Tibial artery (tissue), 4 donors: ENCODE measurements around the gene DST.

Experiments used
- DNase-seq, 2 donors: peaks; one replicate each; pipeline ENCODE4 v3.0.0-alpha.2; 2019
- H3K27ac ChIP-seq, 2 donors: fragments of 200-600 bp; sonication (generic) in 1 of 2; 1 replicate in 1 of 2; 2 replicates in 1 of 2; pipeline ENCODE4 v1.5.1; 2018 to 2019; ENCODE audit warnings: mild to moderate bottlenecking in 1 of 2
- H3K27me3 ChIP-seq, 2 donors: fragments of 200-600 bp; sonication (generic) in 1 of 2; one replicate each; pipeline versions ENCODE4 v1.5.1 to v1.6.0; 2016 to 2019
- H3K36me3 ChIP-seq, 3 donors: fragments of 200-600 bp; sonication (generic) in 2 of 3; one replicate each; pipeline ENCODE4 v1.5.1; 2016 to 2019; ENCODE audit warnings: mild to moderate bottlenecking in 2 of 3
- H3K4me1 ChIP-seq, 4 donors: fragments of 200-600 bp; sonication (generic) in 2 of 4; 1 replicate in 3 of 4; 2 replicates in 1 of 4; pipeline ENCODE4 v1.5.1; 2016 to 2019
- H3K4me3 ChIP-seq, 2 donors: fragments of 200-600 bp; sonication (generic) in 1 of 2; 1 replicate in 1 of 2; 2 replicates in 1 of 2; pipeline ENCODE4 v1.5.1; 2018 to 2019; ENCODE audit warnings: mild to moderate bottlenecking in 2 of 2
- H3K9me3 ChIP-seq, 3 donors: fragments of 200-600 bp; sonication (generic) in 1 of 3; one replicate each; pipeline ENCODE4 v1.5.1; 2016 to 2019
- CTCF ChIP-seq, 2 experiments: fragments of 200-600 bp in 1 of 2; fragments of 450-650 bp in 1 of 2; IDR thresholded peaks; one replicate each; pipeline ENCODE4 v1.5.1; 2017 to 2019; ENCODE audit warnings: antibody characterized with exemption in 2 of 2, mild to moderate bottlenecking in 1 of 2, moderate library complexity in 1 of 2
- intact Hi-C: fragments of 100-400 bp; cut with DNase I; formaldehyde crosslinking; loops from one replicate; pipeline ENCODE4 v1.15.0; 2023; ENCODE audit warnings: low total_unique reads

DST gene

GRCh38 chr6:56650191-56650590 is 7.5 kb upstream of the DST start:
- no peak for DNase-seq
- H3K36me3 ChIP-seq, result peaks cover 7 to 13% (median 10%) of the 10 kb centered on the region in 3 donors

DNA sequence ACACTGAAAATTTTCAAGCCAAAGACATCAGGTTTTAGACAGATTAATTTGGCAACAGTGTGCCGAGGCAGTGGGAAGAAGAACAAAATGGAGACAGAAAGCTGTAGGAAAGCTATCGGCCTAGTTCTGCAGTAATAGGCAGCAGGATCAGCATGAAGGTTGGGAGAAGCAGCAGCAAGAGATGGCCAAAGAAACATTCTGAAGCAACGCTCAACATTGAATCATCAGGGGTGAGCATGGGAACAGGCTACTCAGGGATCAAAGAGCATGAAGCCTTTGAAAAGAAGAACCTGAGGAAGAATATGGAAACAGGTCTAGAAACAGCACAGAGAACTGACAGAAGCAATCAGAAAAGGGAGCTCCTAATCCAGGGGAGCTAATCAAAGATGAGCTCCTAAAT is 7.1 kb upstream of the DST start:
- peaks cover 11 to 15% (median 14%) of the 10 kb centered on the region in 3 donors for H3K36me3 ChIP-seq
- H3K9me3 ChIP-seq, result no peaks in the 10 kb centered on the region
- no peak overlapping the region for H3K4me3 ChIP-seq
- intact Hi-C loops, result no loop called here
- no peak for TF ChIP-seq CTCF (IDR thresholded peaks at IDR 0.05)
- no peak overlapping the region for H3K27ac ChIP-seq
- peaks cover 0 to 37% (median 14%) of the 10 kb centered on the region in 4 donors for H3K4me1 ChIP-seq
- no peaks in the 10 kb centered on the region for H3K27me3 ChIP-seq
- DNase-seq, result no peak

More at GRCh38 chr6:56650191-56650590, 7.5 kb upstream of the DST start:
- Histone ChIP-seq H3K27me3 (no peaks in the 10 kb centered on the region), H3K9me3 (no peaks in the 10 kb centered on the region), H3K4me1 (peaks cover 0 to 36% (median 14%) of the 10 kb centered on the region in 4 donors), H3K27ac (no peak overlapping the region), H3K4me3 (no peak overlapping the region)
- intact Hi-C loops, result no loop called here
- TF ChIP-seq CTCF (IDR thresholded peaks at IDR 0.05), result no peak

GRCh38 chr6:56649053-56649769 is 6.5 kb upstream of the DST start:
- no peak for TF ChIP-seq CTCF (IDR thresholded peaks at IDR 0.05)
- Histone ChIP-seq H3K9me3 (no peaks in the 10 kb centered on the region), H3K27ac (no peak overlapping the region), H3K27me3 (no peaks in the 10 kb centered on the region), H3K36me3 (peaks cover 15 to 18% (median 18%) of the 10 kb centered on the region in 3 donors), H3K4me3 (no peak overlapping the region), H3K4me1 (peaks cover 0 to 40% (median 14%) of the 10 kb centered on the region in 4 donors)
- intact Hi-C loops, result no loop called here
- DNase-seq, result no peak

- peaks cover 0 to 38% (median 11%) of the 10 kb centered on the region in 4 donors for H3K4me1 ChIP-seq
- DNase-seq, result no peak
- peak overlapping the region in 1 of 2 donors; percentile 13 for H3K27ac ChIP-seq
- no peaks in the 10 kb centered on the region for H3K27me3 ChIP-seq
- peaks cover 15 to 18% (median 18%) of the 10 kb centered on the region in 3 donors for H3K36me3 ChIP-seq
- H3K4me3 ChIP-seq, result no peak overlapping the region
- no peak for TF ChIP-seq CTCF (IDR thresholded peaks at IDR 0.05)
- intact Hi-C loops, result no loop called here
- no peaks in the 10 kb centered on the region for H3K9me3 ChIP-seq
These were observed 4.6 kb upstream of the DST start for GRCh38 chr6:56647172-56647762.

- DNase-seq, result no peak
- intact Hi-C loops, result no loop called here
- H3K9me3 ChIP-seq, result no peaks in the 10 kb centered on the region
- no peak for TF ChIP-seq CTCF (IDR thresholded peaks at IDR 0.05)
- no peak overlapping the region for H3K4me3 ChIP-seq
- peaks cover 27 to 46% (median 31%) of the 10 kb centered on the region in 3 donors for H3K36me3 ChIP-seq
- H3K27ac ChIP-seq, result peak overlapping the region; percentile 8 to 14
- H3K4me1 ChIP-seq, result peaks cover 0 to 28% (median 5%) of the 10 kb centered on the region in 4 donors
- H3K27me3 ChIP-seq, result no peaks in the 10 kb centered on the region
These were observed 1.7 kb upstream of the DST start for GRCh38 chr6:56644366-56644765.
